IMR-90 (cell line): ENCODE measurements around the gene UNC13B.

Source experiments
- BHLHE40 ChIP-seq: fragments of 150-350 bp; IDR thresholded peaks from 2 replicates; pipeline ENCODE4 v1.6.1; 2016; ENCODE audit warnings: mild to moderate bottlenecking, low read depth, low read length
- CTCF ChIP-seq: conservative IDR thresholded peaks from 2 replicates; pipeline ENCODE4 v1.5.1; 2012; ENCODE audit warnings: mild to moderate bottlenecking, low read depth, low read length, improper control_type of control experiment
- MXI1 ChIP-seq: IDR thresholded peaks from 2 replicates; pipeline ENCODE4 v1.6.1; 2012; ENCODE audit warnings: low read depth, mild to moderate bottlenecking, low read length, moderate library complexity, borderline replicate concordance
- POLR2A ChIP-seq: IDR thresholded peaks from 2 replicates; pipeline ENCODE4 v1.6.1; 2012; ENCODE audit warnings: mild to moderate bottlenecking, low read depth, low read length
- RAD21 ChIP-seq: IDR thresholded peaks from 2 replicates; pipeline ENCODE4 v1.6.1; 2012; ENCODE audit warnings: low read length, improper control_type of control experiment
- RFX5 ChIP-seq: IDR thresholded peaks from 2 replicates; pipeline ENCODE4 v1.8.0; 2012; ENCODE audit warnings: low read depth, mild to moderate bottlenecking, low read length, moderate library complexity

DNA sequence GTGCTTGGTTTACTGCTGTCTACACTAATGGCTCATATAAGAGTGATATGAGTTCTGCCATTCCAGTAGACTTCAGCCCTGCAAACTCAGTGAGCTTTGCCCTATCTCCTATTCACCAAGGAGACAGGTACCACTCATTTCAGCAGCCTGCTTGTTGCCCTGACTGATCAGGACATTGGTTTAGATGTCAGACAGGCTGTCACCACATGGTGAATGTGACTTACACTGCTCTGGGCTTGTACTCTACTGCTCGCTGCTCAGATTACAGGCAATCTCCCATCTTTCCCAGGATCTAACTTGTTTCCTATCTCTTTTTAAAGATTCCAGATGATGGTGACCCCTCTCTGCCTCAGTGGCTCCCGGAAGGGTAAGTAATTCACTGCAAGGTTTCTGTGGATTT, 204.8 kb downstream of the UNC13B start:
- no peak for TF ChIP-seq BHLHE40
- TF ChIP-seq RAD21, result no peak
- no peak for TF ChIP-seq CTCF
- no peak for TF ChIP-seq POLR2A
- TF ChIP-seq MXI1, result no peak
- no peak for TF ChIP-seq RFX5
